Effector memory CD4-positive, alpha-beta T cell (primary cell): ENCODE results near the gene SCLY.

Source experiments
- DNase-seq, 3 donors: peaks; one replicate each; pipeline ENCODE4 v3.0.0-alpha.2; 2020
- H3K27ac ChIP-seq: 2 replicates; pipeline ENCODE4 v1.7.0; 2013; ENCODE audit warnings: mild to moderate bottlenecking, low read length, moderate library complexity; ENCODE audit not compliant: insufficient read depth, poor library complexity, severe bottlenecking
- H3K27me3 ChIP-seq: replicated peaks from 2 replicates; pipeline ENCODE4 v1.7.0; 2013; ENCODE audit warnings: mild to moderate bottlenecking, low read length; ENCODE audit not compliant: insufficient read depth, control insufficient read depth, poor library complexity, severe bottlenecking
- H3K36me3 ChIP-seq: 2 replicates; pipeline ENCODE4 v1.7.0; 2013; ENCODE audit warnings: mild to moderate bottlenecking, low read length, moderate library complexity; ENCODE audit not compliant: control insufficient read depth, insufficient read depth
- H3K4me1 ChIP-seq: 2 replicates; pipeline ENCODE4 v1.7.0; 2013; ENCODE audit warnings: low read length, mild to moderate bottlenecking; ENCODE audit not compliant: control insufficient read depth, insufficient read depth, poor library complexity, severe bottlenecking
- H3K4me3 ChIP-seq: 2 replicates; pipeline ENCODE4 v1.7.0; 2013; ENCODE audit warnings: low read length, low read depth, mild to moderate bottlenecking; ENCODE audit not compliant: insufficient read depth, poor library complexity, severe bottlenecking
- H3K9me3 ChIP-seq: 2 replicates; pipeline ENCODE4 v1.7.0; 2013; ENCODE audit warnings: mild to moderate bottlenecking, low read length, moderate library complexity; ENCODE audit not compliant: control insufficient read depth

Gene SCLY

DNA sequence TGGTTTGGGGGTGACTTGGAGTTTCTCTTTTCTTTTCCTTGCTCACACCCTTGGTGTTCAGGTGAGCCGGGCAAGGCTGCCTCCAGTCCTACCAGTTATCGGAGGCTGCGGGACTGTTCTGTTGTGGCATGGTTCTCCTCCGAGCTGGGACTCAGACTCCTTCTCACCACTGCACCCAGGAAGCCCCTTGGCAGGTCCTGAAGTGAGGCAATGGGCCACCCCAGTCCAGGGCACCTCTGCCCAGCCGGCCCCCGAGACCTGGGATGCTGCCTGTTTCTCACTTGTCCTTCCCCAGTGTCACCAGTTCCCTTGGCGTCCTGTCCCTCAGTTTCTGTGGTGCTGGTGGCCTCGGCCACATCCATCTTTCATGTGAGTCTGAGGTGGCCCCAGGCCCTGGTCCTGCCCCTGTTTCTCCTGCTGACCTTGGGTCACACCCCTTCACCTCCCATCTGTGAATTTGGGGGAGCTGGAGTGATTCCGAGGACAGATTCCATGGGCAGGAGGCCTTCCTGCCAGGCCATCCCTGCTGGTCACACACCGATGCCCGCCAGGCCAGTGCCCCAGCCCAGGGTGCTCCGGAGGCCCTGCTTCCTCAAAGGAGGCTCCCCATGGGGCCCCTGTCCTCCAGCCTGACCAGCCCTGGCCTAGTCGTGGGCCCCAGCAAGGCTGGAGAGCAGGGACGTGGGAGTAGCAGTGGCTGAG, 71.1 kb downstream of the SCLY start:
- no peaks in the 10 kb centered on the region for H3K9me3 ChIP-seq
- no peaks in the 10 kb centered on the region for H3K27me3 ChIP-seq
- no peak overlapping the region for H3K27ac ChIP-seq
- no peaks in the 10 kb centered on the region for H3K4me1 ChIP-seq
- no peaks in the 10 kb centered on the region for H3K36me3 ChIP-seq
- no peak for DNase-seq
- no peak overlapping the region for H3K4me3 ChIP-seq

DNA sequence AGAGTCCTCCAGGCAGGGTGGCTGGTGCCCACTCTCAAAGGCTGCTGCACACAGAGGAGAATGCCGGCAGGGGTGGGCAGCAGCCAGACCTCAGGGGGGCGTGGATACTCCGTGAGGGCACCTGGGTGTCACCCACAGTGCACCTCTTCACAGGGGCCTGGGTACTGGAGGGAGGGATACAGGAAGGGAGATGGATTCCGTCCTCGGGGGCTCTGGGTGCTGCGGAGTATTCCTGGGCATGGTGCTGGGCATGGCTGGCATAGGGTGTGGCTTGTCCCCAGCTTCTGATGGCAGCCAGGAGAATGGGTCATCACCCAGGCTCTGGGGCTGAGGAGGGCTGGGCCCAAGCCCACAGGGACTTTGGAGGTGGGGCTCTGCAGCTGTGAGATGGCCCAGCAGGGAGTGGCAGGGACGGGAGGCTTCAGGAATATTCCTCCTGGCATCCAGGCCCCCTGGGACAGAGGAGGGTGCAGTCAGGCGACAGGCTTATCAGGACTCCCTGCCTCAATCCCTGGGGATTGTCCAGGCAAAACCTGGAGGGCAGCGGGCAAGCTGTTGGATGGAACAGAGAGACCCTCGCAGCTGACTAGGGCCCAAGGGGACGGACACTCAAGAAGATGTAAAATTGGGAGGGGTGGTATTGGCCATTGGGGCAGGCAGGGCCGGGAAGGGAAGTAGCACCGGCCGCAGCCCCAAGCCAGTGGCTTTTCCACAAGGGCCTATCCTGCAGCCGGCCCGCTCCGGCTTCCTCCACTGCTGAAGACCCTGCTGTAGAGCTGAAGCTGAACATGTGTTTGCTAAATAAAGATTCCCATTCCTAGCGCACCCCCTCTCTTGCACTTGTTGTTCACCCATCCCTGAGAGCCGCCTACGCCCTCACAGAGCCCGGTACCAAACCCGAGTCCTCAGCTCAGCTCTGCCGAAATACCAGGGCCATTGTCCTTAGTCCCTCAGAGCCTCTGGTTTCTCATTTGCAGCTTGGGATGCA, 72.0 kb downstream of the SCLY start:
- Histone ChIP-seq H3K4me1 (no peaks in the 10 kb centered on the region), H3K27me3 (no peaks in the 10 kb centered on the region), H3K27ac (no peak overlapping the region), H3K4me3 (no peak overlapping the region), H3K9me3 (no peaks in the 10 kb centered on the region), H3K36me3 (no peaks in the 10 kb centered on the region)
- DNase-seq, result no peak

DNA sequence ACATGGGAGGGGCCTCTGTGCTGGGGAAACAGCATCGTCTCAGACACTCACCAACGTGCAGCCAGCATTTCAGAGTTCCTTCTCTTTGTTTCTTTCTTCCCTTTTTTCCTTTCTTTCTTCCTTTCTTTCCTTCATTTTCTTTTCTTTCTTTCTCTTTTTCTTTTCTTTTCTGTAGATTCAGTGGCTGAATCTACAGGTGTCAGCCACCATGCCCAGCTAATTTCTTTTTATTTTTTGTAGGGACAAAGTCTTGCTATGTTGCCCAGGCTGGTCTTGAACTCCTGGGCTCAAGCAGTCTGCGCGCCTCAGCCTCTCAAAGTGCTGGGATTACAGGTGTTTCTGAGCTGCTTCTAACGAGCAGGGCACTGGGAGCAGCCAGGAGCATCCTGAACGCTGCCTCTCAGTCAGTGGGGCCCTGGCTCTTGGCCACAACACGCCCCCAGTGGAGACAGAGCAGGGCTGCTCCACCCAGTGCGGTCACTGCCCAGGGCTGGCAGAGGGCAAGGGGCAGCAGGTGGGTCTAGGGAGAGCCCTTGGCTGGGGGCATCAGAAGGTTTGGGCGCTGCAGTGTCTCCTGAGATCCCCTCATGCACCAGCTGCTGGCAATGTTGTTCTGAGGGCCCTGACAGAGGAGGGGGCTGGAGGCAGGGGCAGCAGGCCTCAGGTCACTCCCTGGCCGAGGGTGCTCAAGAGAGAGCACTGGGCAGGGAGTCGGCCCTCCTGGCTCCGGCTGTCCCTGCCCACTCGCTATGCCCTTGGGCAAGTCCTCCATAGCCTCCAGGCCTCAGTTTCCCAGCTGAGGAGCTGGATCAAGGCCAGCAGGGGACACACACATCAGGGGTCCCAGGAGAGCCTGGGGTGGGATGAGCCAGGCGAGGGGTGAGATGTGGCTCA, 72.9 kb downstream of the SCLY start:
- H3K9me3 ChIP-seq, result no peaks in the 10 kb centered on the region

DNA sequence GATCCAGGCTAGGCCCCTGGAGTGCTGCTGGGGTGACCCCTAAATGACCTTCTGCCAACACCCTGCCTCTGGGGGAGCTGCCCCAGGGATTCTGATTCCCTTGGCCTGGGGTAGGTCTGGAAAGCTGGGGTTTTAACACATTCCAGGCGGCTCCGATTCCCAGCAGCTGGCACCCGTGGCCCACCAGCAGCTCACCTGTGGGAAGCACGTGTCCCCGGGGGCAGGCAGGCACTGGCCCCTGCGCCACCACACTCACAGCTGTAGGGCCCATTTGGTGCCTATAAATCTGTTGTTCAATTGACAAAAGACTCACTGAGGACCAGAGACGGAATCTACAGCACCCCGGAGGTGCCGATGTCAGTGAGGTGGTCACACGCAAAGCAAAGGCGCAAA, 73.6 kb downstream of the SCLY start:
- Histone ChIP-seq H3K4me1 (no peaks in the 10 kb centered on the region), H3K36me3 (no peaks in the 10 kb centered on the region), H3K27me3 (no peaks in the 10 kb centered on the region), H3K4me3 (no peak overlapping the region), H3K27ac (no peak overlapping the region), H3K9me3 (no peaks in the 10 kb centered on the region)
- no peak for DNase-seq

More for the DNA sequence above, 72.9 kb downstream of the SCLY start:
- Histone ChIP-seq H3K4me1 (no peaks in the 10 kb centered on the region), H3K27ac (no peak overlapping the region), H3K4me3 (no peak overlapping the region), H3K36me3 (no peaks in the 10 kb centered on the region), H3K27me3 (no peaks in the 10 kb centered on the region)
- DNase-seq, result no peak

DNA sequence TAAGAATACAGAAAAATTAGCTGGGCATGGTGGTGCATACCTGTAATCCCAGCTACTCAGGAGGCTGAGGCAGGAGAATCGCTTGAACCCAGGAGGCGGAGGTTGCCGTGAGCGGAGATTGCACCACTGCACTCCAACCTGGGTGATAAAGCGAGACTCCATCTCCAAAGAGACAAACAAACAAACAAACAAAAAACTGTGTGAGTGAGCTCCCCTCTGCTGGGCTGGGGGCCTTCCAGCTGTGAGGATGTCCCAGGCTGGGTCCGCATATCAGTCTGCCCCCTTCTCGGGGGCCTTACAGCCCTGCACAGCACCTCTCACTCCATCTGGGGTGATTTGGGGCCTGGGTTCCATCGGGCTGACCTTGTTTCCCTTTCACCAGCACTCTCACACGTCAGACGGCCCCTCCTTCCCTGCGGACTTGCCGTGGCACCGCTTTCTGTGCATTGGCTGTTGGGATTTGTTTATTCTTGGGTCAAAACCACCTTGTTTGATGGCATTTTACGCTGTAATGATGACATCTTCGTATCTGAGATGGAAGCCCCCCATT, 74.9 kb downstream of the SCLY start:
- DNase-seq, result no peak
- Histone ChIP-seq H3K27me3 (no peaks in the 10 kb centered on the region), H3K4me3 (no peak overlapping the region), H3K27ac (no peak overlapping the region), H3K4me1 (peaks cover 3% of the 10 kb centered on the region), H3K9me3 (no peaks in the 10 kb centered on the region), H3K36me3 (no peaks in the 10 kb centered on the region)

DNA sequence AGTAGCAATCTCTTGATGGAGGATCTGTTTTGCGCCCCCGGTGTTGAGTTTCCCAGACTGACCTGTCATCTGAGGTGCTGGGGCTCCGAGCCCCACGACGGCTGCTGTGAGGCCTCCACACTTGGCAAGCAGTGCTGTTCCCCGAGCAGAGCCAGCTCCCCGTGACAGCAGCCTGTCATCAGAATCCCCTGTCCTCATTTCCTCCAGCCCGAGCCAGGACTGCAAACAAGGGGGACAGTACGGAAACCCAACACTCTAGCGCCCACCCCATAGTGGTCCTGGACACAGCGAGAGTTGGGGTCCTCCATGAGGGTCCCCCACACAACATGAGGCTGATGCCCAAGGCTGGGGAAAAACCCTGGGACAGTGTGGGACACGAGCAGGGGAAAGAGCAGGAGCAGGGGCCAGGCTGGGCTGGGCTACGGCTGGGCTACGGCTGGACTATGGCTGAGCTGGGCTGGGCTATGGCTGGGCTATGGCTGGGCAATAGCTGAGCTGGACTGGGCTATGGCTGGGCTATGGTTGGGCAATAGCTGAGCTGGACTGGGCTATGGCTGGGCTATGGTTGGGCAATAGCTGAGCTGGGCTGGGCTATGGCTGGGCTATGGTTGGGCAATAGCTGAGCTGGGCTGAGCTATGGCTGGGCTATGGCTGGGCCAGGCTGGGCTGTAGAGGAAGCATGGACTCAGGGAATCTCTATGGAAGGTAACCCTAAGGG, 76.2 kb downstream of the SCLY start:
- Histone ChIP-seq H3K4me1 (peaks cover 7% of the 10 kb centered on the region), H3K27me3 (no peaks in the 10 kb centered on the region), H3K4me3 (no peak overlapping the region), H3K27ac (no peak overlapping the region), H3K9me3 (no peaks in the 10 kb centered on the region), H3K36me3 (no peaks in the 10 kb centered on the region)
- no peak for DNase-seq

DNA sequence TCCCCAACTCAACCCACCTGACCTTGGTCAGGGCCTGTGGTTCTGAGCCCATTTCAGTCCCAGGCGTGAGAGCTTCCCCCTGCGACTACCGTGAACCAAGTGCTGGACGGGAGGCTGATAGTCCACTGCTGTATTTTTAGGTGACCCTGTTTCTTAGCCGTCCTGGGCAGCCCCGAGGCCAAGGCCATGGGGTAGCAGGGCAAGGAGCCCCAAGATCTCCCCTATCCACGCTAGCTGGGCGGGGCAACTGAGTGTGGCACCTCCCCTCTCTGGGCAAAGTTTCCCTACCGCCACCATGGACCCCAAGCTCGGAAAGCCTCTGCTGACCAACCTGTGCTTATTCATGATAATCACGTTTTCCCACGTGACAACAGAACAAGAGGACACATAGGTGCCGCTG, 77.1 kb downstream of the SCLY start:
- Histone ChIP-seq H3K9me3 (no peaks in the 10 kb centered on the region), H3K36me3 (no peaks in the 10 kb centered on the region), H3K4me3 (no peak overlapping the region), H3K27ac (no peak overlapping the region), H3K27me3 (no peaks in the 10 kb centered on the region), H3K4me1 (peaks cover 7% of the 10 kb centered on the region)
- DNase-seq, result no peak

DNA sequence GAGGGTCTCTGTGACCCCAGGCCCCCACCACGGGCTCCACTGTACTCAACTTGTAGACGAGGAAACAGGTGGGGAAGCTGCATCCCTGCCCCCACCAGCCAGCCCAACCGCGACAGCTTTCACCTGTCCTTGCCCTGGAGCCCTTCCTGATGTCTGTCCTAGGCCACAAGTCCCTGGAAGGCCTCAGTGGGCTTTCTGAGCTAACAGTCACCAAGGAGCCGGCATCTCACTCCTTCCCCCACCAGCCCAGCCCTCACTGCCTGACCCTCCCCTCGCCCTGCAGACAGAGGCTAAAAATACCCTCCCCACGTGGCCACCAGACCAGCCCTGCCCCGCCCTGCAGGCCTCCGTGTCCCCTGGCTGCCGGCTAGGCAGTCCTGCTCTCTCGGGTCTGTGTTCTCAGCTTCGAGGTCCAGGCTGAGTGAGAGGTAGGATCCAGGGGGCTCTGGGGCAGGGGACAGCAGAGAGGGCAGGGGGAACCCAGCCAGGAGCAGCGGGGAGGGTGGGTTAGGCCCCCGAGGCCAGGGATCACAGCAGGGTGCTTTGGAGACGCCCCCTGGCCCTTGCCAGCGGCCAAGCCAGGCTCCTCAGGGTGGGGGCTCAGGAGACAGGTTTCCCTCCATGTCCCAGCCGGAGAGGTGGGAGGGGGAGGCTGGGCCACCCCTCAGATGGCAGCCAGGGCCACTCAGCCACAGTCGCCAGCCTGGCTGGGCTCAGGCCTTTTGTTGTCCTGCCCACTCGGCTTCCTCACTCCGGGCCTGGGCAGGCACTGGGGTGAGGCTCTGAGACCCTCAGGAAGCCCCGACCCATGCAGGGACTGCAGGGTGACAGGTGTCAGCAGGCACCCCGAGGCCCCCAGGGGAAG, 77.8 kb downstream of the SCLY start, which contains the start of gene KLHL30:
KLHL30 (plus strand) TSS at position 338 of the 865 bp plus-strand sequence. CDS start 2,087 bp downstream, outside the sequence.
- H3K4me1 ChIP-seq, result peaks cover 7% of the 10 kb centered on the region
- no peak for DNase-seq
- H3K27ac ChIP-seq, result no peak within 1 kb of the TSS
- no peak within 1 kb of the TSS for H3K4me3 ChIP-seq
- no peaks in the 10 kb centered on the region for H3K27me3 ChIP-seq
- H3K36me3 ChIP-seq, result no peaks in the 10 kb centered on the region
- H3K9me3 ChIP-seq, result no peaks in the 10 kb centered on the region
